ENCODE results near the gene OCEL1. TPM values are rescaled to one million over a fixed set of nuclear protein-coding genes. Genes with fewer than 3 reads are reported as not detected.

The OCEL1 gene
- total and polyA plus RNA-seq, 7 experiments from 2014 or later: 21.8 to 41.1 (median 31.2) TPM

DNA sequence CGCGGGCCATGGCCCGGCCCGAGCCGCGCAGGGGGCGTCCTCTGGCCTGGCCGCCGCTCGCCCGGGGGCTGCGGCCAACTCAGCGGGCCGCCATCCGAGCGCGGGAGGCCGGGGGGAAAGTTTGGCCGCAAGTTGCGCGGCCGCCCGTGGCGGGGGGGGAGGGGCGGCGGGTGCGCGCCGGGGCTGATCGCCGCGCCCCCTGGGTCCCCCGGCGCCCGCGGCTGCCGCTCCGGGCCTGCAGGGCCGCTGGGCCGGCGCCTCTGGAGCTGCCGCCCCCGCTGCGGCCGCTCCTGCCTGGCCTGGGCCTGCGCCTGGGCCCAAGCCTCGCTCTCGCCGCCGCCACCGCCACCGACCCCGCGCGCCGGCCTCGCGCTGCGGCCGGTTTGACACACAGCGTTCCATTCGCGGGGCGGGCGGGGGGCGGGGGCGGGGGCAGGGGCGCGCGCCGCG lies 19.5 kb downstream of the OCEL1 start, which contains the start of gene NR2F6:
TSS of gene NR2F6 (minus strand) at position 385 of the 450 bp plus-strand sequence. CDS start 699 bp downstream, outside the sequence.
- peaks cover 0 to 13% (median 5%) of the 10 kb centered on the region in 7 donors for H3K4me1 Mint-ChIP-seq
- H3K36me3 Mint-ChIP-seq: no peaks in the 10 kb centered on the region
- H3K27me3 ChIP-seq (ENCODE audit: control insufficient read depth in 2 of 2, insufficient read depth in 2 of 2, low read length in 2 of 2): no peaks in the 10 kb centered on the region
- H3K36me3 ChIP-seq (ENCODE audit: control insufficient read depth in 2 of 3, insufficient read depth in 3 of 3, low read length in 3 of 3): no peaks in the 10 kb centered on the region
- H3K4me3 ChIP-seq (ENCODE audit: low read length): peak within 1 kb of the TSS; percentile 55
- H3K4me1 ChIP-seq (ENCODE audit: control insufficient read depth in 2 of 2, insufficient read depth in 2 of 2, low read length in 2 of 2): peaks cover 0 to 11% of the 10 kb centered on the region in 2 donors
- H3K9me3 ChIP-seq (ENCODE audit: control insufficient read depth in 2 of 3, low read length in 3 of 3): no peaks in the 10 kb centered on the region
- ChIA-PET CTCF (no interaction called here), POLR2A (interaction anchor here (1.0 kb wide), 1 partner anchor 30 kb away, joined by 3 read pairs; the partner anchor contains the start of gene USE1)
- ATAC-seq (peak; percentile 28), DNase-seq (peak in 3 of 9 donors; percentile 18 to 38 (median 26))
- intact Hi-C loops (cut with micrococcal nuclease): loop anchor here in 1 of 2 donors (1.0 kb wide), 1 partner anchor 10 kb away; no protein-coding TSS in a partner anchor
- peak within 1 kb of the TSS; percentile 60 for H3K27ac ChIP-seq (ENCODE audit: low read depth, low read length)
- H3K27me3 Mint-ChIP-seq: peaks cover 0 to 16% (median 0%) of the 10 kb centered on the region in 5 donors
- H3K27ac Mint-ChIP-seq: peak within 1 kb of the TSS in 7 of 9 donors; percentile 31 to 86 (median 74)
- H3K4me3 Mint-ChIP-seq: peak within 1 kb of the TSS; percentile 71 to 95 (median 86)
- peaks cover 0 to 2% (median 0%) of the 10 kb centered on the region in 11 donors for H3K9me3 Mint-ChIP-seq

DNA sequence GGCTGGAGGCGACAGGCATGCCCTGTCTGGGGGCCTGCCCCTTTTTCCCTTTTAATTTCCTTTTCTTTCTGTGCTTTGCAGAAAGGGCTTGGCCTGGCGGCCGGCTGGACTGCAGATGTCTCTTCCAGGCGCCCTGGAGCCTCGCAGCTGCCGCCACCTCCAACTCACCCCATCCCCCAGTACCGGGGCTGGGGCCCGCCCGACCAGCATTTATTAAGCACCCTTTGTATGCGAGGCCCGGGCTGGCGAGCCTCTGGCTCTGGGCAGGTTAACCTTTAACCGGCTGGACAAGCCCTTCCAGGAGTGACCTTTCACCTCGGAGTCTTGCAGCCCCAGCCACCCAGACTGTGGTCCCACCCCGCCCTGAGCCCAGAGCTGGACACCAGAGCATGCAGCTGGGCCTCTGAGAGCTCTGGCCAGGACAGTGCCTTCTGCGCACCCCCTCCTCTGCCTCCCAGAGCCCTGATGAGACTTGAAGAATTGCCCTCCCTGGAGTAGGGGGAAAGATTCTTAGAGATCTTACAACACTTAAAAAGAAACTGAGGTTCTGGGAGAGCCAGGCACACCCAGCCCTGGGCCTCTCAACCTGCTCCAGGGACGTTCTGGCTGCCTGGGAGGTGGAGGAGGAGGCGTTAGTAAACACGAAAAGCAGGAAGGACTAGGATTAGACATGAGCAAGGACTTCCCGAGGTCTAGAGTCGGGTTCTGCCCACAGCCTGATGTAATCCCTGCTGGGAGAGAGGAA lies 20.8 kb downstream of the OCEL1 start:
- POLR2A ChIA-PET: interaction anchor here (2.2 kb wide), 1 partner anchor 13 kb away, joined by 7 read pairs; no protein-coding TSS in a partner anchor
- ATAC-seq: no peak
- intact Hi-C loops (cut with micrococcal nuclease): loop anchor here (1.0 to 2.0 kb wide), 5 partner anchors 12 to 32 kb away; partner anchors contain the start of genes BABAM1 (in 1 of the 2), OCEL1 (in 1 of the 2) and USE1 (in 1 of the 2)

DNA sequence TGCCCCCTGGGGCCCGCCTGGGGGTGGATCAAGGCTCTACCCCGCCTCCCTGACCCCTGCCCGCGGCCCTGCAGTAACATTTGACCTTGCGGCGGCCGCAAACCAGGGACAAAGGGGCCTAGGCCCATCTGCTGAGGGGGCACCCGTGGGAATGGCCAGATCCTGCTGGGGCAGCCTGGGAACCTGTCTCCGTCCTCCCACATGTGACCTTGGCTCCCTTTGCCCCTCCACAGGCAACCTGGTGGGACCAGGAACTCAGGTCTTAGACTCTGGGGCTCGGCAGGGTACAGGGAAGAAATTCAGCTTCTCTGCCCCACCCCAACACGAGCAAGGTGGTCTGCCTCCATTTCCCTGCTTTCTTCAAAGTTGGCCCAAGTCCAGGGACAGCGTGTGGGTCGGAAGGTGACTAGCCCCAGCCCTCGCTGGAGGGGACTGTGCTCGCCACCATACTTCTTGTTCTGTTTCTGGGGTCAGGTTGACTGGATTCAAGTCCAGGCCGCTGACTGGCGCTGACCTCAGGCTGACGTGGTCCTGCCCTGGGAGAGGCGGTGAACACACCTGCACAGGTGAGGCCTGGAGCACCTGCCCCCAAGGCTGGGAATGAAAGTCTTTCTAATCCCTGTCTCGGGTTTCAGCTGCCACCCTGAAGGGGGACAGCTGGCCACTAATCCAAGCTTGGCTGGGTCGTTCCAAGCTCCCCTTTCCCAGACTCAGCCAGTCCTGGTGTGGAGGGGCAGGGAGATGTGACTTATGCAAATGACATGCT lies 22.2 kb downstream of the OCEL1 start:
- POLR2A ChIA-PET: interaction anchor here (0.9 to 2.2 kb wide), 2 partner anchors 11 to 33 kb away, joined by 3 to 7 read pairs; partner anchors contain the start of gene USE1
- ATAC-seq (no peak), DNase-seq (no peak)

More for the DNA sequence above, 20.8 kb downstream of the OCEL1 start:
- peak in 1 of 9 donors; percentile 17 for DNase-seq
- Histone ChIP-seq H3K4me1 (ENCODE audit: control insufficient read depth in 2 of 2, insufficient read depth in 2 of 2, low read length in 2 of 2) (peaks cover 0 to 11% of the 10 kb centered on the region in 2 donors), H3K27me3 (ENCODE audit: control insufficient read depth in 2 of 2, insufficient read depth in 2 of 2, low read length in 2 of 2) (no peaks in the 10 kb centered on the region), H3K4me3 (ENCODE audit: low read length) (peak overlapping the region; percentile 55), H3K9me3 (ENCODE audit: control insufficient read depth in 2 of 3, low read length in 3 of 3) (no peaks in the 10 kb centered on the region), H3K27ac (ENCODE audit: low read depth, low read length) (peak overlapping the region; percentile 60), H3K36me3 (ENCODE audit: control insufficient read depth in 2 of 3, insufficient read depth in 3 of 3, low read length in 3 of 3) (no peaks in the 10 kb centered on the region)
- H3K27ac Mint-ChIP-seq: peak overlapping the region in 5 of 9 donors; percentile 42 to 74 (median 65)
- peaks cover 0 to 9% (median 5%) of the 10 kb centered on the region in 7 donors for H3K4me1 Mint-ChIP-seq
- H3K4me3 Mint-ChIP-seq: peak overlapping the region; percentile 52 to 92 (median 78)
- H3K36me3 Mint-ChIP-seq: no peaks in the 10 kb centered on the region
- CTCF ChIA-PET: no interaction called here
- H3K9me3 Mint-ChIP-seq: peaks cover 0 to 2% (median 0%) of the 10 kb centered on the region in 11 donors
- H3K27me3 Mint-ChIP-seq: peaks cover 0 to 16% (median 0%) of the 10 kb centered on the region in 5 donors

DNA sequence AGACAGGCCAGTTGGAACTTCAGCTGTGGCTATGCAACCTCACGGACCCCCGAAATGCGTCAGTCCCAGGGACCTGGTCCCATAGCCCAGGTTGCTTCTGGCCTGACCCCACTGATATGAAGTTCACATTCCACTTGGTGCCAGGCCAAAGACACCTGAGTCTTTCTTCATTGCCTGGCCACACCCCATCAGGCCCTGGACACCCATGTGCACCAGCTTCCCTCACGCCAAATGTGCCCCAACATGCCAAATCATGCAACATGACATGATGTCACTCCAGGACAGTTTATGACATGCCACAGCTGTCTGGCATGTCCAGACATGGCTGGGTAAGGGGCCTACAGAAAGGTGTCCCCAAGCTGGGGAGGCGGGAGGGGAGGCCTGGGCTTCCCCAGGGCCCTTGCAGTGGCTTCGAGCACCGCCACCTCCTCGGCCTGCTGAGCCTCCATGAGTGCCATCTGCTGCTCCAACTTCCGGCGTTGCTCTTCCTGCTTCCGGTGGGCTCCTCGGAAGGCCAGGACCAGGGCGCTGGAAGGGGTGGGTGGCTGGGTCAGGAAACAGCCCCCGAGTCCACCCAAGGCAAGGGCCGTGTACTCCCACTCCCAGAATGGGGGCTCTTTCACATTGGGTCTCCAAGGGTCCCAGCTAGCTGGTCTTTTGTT lies 24.0 kb downstream of the OCEL1 start:
- Histone ChIP-seq H3K27ac (ENCODE audit: low read depth, low read length) (no peak overlapping the region), H3K4me3 (ENCODE audit: low read length) (no peak overlapping the region), H3K9me3 (ENCODE audit: control insufficient read depth in 2 of 3, low read length in 3 of 3) (no peaks in the 10 kb centered on the region), H3K4me1 (ENCODE audit: control insufficient read depth in 2 of 2, insufficient read depth in 2 of 2, low read length in 2 of 2) (peaks cover 0 to 11% of the 10 kb centered on the region in 2 donors), H3K36me3 (ENCODE audit: control insufficient read depth in 2 of 3, insufficient read depth in 3 of 3, low read length in 3 of 3) (no peaks in the 10 kb centered on the region), H3K27me3 (ENCODE audit: control insufficient read depth in 2 of 2, insufficient read depth in 2 of 2, low read length in 2 of 2) (no peaks in the 10 kb centered on the region)
- Mint-ChIP-seq H3K27me3 (peaks cover 0 to 12% (median 0%) of the 10 kb centered on the region in 5 donors), H3K4me1 (peaks cover 0 to 9% (median 5%) of the 10 kb centered on the region in 7 donors), H3K36me3 (no peaks in the 10 kb centered on the region), H3K4me3 (no peak overlapping the region), H3K27ac (no peak overlapping the region), H3K9me3 (peaks cover 0 to 2% (median 0%) of the 10 kb centered on the region in 11 donors)
- intact Hi-C loops (cut with micrococcal nuclease): no loop called here
- CTCF ChIA-PET: no interaction called here
- POLR2A ChIA-PET: interaction anchor here (1.0 kb wide), 2 partner anchors 16 to 24 kb away, joined by 3 read pairs; partner anchors contain the start of gene OCEL1
- no peak for ATAC-seq
- no peak for DNase-seq

More for the DNA sequence above, 22.2 kb downstream of the OCEL1 start:
- Histone ChIP-seq H3K27ac (ENCODE audit: low read depth, low read length) (no peak overlapping the region), H3K9me3 (ENCODE audit: control insufficient read depth in 2 of 3, low read length in 3 of 3) (no peaks in the 10 kb centered on the region), H3K4me3 (ENCODE audit: low read length) (no peak overlapping the region), H3K4me1 (ENCODE audit: control insufficient read depth in 2 of 2, insufficient read depth in 2 of 2, low read length in 2 of 2) (peaks cover 0 to 11% of the 10 kb centered on the region in 2 donors), H3K36me3 (ENCODE audit: control insufficient read depth in 2 of 3, insufficient read depth in 3 of 3, low read length in 3 of 3) (no peaks in the 10 kb centered on the region), H3K27me3 (ENCODE audit: control insufficient read depth in 2 of 2, insufficient read depth in 2 of 2, low read length in 2 of 2) (no peaks in the 10 kb centered on the region)
- peak overlapping the region in 4 of 10 donors; percentile 1 to 58 (median 10) for H3K4me3 Mint-ChIP-seq
- peaks cover 0 to 9% (median 5%) of the 10 kb centered on the region in 7 donors for H3K4me1 Mint-ChIP-seq
- H3K27me3 Mint-ChIP-seq: peaks cover 0 to 16% (median 0%) of the 10 kb centered on the region in 5 donors
- CTCF ChIA-PET: no interaction called here
- H3K9me3 Mint-ChIP-seq: peaks cover 0 to 2% (median 0%) of the 10 kb centered on the region in 11 donors
- no peaks in the 10 kb centered on the region for H3K36me3 Mint-ChIP-seq
- peak overlapping the region in 2 of 9 donors; percentile 24 to 25 for H3K27ac Mint-ChIP-seq
- intact Hi-C loops (cut with micrococcal nuclease): no loop called here

DNA sequence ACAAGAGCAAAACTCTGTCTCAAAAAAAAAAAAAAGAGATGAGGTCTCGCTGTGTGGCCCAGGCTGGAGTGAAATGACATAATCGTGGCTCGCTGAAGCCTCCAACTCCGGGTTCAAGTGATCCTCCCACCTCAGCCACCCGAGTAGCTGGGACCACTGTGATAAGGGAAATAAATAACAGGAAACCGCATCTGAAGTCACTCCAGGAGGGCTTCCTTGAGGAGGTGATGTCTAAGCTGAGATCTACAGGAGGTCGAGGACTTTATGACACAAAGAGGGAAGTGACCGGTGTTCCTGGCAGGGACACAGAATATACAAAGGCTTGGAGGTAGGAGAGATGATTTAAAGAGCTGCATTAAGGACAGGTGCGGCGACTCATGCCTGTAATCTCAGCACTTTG lies 28.6 kb downstream of the OCEL1 start:
- H3K36me3 ChIP-seq (ENCODE audit: control insufficient read depth in 2 of 3, insufficient read depth in 3 of 3, low read length in 3 of 3): no peaks in the 10 kb centered on the region
- no peaks in the 10 kb centered on the region for H3K4me1 ChIP-seq (ENCODE audit: control insufficient read depth in 2 of 2, insufficient read depth in 2 of 2, low read length in 2 of 2)
- DNase-seq: no peak
- H3K27me3 ChIP-seq (ENCODE audit: control insufficient read depth in 2 of 2, insufficient read depth in 2 of 2, low read length in 2 of 2): no peaks in the 10 kb centered on the region
- H3K4me3 ChIP-seq (ENCODE audit: low read length): no peak overlapping the region
- Mint-ChIP-seq H3K27ac (no peak overlapping the region), H3K4me3 (no peak overlapping the region), H3K36me3 (no peaks in the 10 kb centered on the region), H3K4me1 (no peaks in the 10 kb centered on the region), H3K9me3 (no peaks in the 10 kb centered on the region), H3K27me3 (no peaks in the 10 kb centered on the region)
- ATAC-seq: no peak
- ChIA-PET CTCF (interaction anchor here (0.7 kb wide), 1 partner anchor 24 kb away, joined by 3 read pairs; no protein-coding TSS in a partner anchor), POLR2A (interaction anchor here (1.0 kb wide), 1 partner anchor 28 kb away, joined by 4 read pairs; the partner anchor contains the start of gene OCEL1)
- intact Hi-C loops (cut with micrococcal nuclease): no loop called here
- H3K9me3 ChIP-seq (ENCODE audit: control insufficient read depth in 2 of 3, low read length in 3 of 3): no peaks in the 10 kb centered on the region
- no peak overlapping the region for H3K27ac ChIP-seq (ENCODE audit: low read depth, low read length)
